Measurements from ENCODE around the gene LRRC75A. TPM values are rescaled to one million over a fixed set of nuclear protein-coding genes. Genes with fewer than 3 reads are reported as not detected.

LRRC75A gene
- total RNA-seq, 1 experiment from 2014 or later: 22.9 TPM

DNA sequence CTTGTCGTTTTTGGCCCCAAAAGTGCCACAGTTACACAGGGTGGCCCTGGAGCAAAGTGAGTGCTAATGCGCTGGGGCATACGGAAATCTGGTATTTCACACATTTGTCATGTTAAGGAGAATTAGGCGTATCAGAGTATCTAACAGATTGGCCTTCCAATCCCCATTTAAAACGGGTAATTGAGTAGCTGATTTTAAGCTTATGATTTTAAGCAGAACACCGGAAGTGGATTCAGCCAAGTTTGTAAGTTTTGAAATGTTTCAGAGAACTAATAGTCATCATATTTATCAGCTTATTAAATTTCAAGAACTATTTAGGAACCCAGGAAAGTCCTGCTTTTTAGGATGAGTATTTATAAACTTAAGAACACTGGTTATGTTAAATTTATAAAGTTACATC, 19.5 kb downstream of the LRRC75A start (continued):
- TF ChIP-seq, protein P1, sequence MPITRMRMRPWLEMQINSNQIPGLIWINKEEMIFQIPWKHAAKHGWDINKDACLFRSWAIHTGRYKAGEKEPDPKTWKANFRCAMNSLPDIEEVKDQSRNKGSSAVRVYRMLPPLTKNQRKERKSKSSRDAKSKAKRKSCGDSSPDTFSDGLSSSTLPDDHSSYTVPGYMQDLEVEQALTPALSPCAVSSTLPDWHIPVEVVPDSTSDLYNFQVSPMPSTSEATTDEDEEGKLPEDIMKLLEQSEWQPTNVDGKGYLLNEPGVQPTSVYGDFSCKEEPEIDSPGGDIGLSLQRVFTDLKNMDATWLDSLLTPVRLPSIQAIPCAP (CRISPR knock-in tag; IDR thresholded peaks at IDR 0.05): no peak
- no peak for TF ChIP-seq ZNF232 (CRISPR knock-in tag; IDR thresholded peaks at IDR 0.05)
- no peak for TF ChIP-seq FOXP1 (CRISPR knock-in tag; IDR thresholded peaks at IDR 0.05; ENCODE audit: borderline replicate concordance)
- no peak for TF ChIP-seq ZNF138 (CRISPR knock-in tag; conservative IDR thresholded peaks at IDR 0.05)
- TF ChIP-seq ELF4 (CRISPR knock-in tag; IDR thresholded peaks at IDR 0.05; ENCODE audit: low read depth): no peak
- TF ChIP-seq, protein P2, sequence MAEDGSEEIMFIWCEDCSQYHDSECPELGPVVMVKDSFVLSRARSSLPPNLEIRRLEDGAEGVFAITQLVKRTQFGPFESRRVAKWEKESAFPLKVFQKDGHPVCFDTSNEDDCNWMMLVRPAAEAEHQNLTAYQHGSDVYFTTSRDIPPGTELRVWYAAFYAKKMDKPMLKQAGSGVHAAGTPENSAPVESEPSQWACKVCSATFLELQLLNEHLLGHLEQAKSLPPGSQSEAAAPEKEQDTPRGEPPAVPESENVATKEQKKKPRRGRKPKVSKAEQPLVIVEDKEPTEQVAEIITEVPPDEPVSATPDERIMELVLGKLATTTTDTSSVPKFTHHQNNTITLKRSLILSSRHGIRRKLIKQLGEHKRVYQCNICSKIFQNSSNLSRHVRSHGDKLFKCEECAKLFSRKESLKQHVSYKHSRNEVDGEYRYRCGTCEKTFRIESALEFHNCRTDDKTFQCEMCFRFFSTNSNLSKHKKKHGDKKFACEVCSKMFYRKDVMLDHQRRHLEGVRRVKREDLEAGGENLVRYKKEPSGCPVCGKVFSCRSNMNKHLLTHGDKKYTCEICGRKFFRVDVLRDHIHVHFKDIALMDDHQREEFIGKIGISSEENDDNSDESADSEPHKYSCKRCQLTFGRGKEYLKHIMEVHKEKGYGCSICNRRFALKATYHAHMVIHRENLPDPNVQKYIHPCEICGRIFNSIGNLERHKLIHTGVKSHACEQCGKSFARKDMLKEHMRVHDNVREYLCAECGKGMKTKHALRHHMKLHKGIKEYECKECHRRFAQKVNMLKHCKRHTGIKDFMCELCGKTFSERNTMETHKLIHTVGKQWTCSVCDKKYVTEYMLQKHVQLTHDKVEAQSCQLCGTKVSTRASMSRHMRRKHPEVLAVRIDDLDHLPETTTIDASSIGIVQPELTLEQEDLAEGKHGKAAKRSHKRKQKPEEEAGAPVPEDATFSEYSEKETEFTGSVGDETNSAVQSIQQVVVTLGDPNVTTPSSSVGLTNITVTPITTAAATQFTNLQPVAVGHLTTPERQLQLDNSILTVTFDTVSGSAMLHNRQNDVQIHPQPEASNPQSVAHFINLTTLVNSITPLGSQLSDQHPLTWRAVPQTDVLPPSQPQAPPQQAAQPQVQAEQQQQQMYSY (CRISPR knock-in tag; IDR thresholded peaks at IDR 0.05): no peak
- TF ChIP-seq ESRRA (CRISPR knock-in tag; IDR thresholded peaks at IDR 0.05; ENCODE audit: borderline replicate concordance): no peak
- TF ChIP-seq, protein P3, sequence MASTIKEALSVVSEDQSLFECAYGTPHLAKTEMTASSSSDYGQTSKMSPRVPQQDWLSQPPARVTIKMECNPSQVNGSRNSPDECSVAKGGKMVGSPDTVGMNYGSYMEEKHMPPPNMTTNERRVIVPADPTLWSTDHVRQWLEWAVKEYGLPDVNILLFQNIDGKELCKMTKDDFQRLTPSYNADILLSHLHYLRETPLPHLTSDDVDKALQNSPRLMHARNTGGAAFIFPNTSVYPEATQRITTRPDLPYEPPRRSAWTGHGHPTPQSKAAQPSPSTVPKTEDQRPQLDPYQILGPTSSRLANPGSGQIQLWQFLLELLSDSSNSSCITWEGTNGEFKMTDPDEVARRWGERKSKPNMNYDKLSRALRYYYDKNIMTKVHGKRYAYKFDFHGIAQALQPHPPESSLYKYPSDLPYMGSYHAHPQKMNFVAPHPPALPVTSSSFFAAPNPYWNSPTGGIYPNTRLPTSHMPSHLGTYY (CRISPR knock-in tag; IDR thresholded peaks at IDR 0.05): no peak
- TF ChIP-seq TCF7 (CRISPR knock-in tag; IDR thresholded peaks at IDR 0.05; ENCODE audit: low read depth): no peak
- TF ChIP-seq, protein P4, sequence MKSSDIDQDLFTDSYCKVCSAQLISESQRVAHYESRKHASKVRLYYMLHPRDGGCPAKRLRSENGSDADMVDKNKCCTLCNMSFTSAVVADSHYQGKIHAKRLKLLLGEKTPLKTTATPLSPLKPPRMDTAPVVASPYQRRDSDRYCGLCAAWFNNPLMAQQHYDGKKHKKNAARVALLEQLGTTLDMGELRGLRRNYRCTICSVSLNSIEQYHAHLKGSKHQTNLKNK (CRISPR knock-in tag; IDR thresholded peaks at IDR 0.05): no peak

DNA sequence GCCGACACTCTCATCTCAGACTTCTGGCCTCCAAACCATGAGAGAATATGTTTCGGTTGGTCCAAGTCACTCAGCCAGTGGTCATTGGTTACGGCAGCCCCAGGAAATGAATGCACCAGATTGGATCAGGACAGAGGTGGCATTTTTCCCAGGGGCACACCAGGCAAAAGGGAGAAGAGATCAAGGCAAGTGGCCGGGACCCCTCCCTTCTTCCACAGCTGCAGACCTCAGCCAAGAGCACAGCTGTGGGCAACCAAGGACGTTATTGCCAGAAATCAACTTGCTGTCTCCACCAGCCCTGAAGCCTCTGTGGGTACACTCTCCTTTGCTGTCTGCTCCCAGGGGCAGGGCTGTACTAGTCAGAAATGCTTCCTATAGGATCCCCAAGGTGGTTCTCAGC, 20.7 kb downstream of the LRRC75A start:
- H3K27me3 Mint-ChIP-seq (ENCODE audit: low read depth): no peaks in the 10 kb centered on the region
- no peaks in the 10 kb centered on the region; the same call in 1 of the 2 replicates for H3K36me3 Mint-ChIP-seq
- H3K9me3 Mint-ChIP-seq: no peaks in the 10 kb centered on the region
- CTCF ChIA-PET: interaction anchor here (0.8 to 1.4 kb wide), 4 partner anchors 13 to 64 kb away, joined by 3 to 5 read pairs (median 4); no protein-coding TSS in a partner anchor
- peaks cover 48% of the 10 kb centered on the region for H3K4me1 Mint-ChIP-seq
- ATAC-seq: no peak
- no peak overlapping the region for H3K4me3 Mint-ChIP-seq
- POLR2A ChIA-PET: no interaction called here
- no peak for DNase-seq (ENCODE audit: low spot score)
- H3K27ac Mint-ChIP-seq: peak overlapping the region; percentile 12; the same call in 1 of the 2 replicates
- TF ChIP-seq FOXJ3 (CRISPR knock-in tag; IDR thresholded peaks at IDR 0.05; ENCODE audit: borderline replicate concordance) (no peak), SMAD3 (CRISPR knock-in tag; IDR thresholded peaks at IDR 0.05; ENCODE audit: borderline replicate concordance) (no peak), TCF7 (CRISPR knock-in tag; IDR thresholded peaks at IDR 0.05; ENCODE audit: low read depth) (no peak), ESRRA (CRISPR knock-in tag; IDR thresholded peaks at IDR 0.05; ENCODE audit: borderline replicate concordance) (no peak)
- TF ChIP-seq, protein P5, sequence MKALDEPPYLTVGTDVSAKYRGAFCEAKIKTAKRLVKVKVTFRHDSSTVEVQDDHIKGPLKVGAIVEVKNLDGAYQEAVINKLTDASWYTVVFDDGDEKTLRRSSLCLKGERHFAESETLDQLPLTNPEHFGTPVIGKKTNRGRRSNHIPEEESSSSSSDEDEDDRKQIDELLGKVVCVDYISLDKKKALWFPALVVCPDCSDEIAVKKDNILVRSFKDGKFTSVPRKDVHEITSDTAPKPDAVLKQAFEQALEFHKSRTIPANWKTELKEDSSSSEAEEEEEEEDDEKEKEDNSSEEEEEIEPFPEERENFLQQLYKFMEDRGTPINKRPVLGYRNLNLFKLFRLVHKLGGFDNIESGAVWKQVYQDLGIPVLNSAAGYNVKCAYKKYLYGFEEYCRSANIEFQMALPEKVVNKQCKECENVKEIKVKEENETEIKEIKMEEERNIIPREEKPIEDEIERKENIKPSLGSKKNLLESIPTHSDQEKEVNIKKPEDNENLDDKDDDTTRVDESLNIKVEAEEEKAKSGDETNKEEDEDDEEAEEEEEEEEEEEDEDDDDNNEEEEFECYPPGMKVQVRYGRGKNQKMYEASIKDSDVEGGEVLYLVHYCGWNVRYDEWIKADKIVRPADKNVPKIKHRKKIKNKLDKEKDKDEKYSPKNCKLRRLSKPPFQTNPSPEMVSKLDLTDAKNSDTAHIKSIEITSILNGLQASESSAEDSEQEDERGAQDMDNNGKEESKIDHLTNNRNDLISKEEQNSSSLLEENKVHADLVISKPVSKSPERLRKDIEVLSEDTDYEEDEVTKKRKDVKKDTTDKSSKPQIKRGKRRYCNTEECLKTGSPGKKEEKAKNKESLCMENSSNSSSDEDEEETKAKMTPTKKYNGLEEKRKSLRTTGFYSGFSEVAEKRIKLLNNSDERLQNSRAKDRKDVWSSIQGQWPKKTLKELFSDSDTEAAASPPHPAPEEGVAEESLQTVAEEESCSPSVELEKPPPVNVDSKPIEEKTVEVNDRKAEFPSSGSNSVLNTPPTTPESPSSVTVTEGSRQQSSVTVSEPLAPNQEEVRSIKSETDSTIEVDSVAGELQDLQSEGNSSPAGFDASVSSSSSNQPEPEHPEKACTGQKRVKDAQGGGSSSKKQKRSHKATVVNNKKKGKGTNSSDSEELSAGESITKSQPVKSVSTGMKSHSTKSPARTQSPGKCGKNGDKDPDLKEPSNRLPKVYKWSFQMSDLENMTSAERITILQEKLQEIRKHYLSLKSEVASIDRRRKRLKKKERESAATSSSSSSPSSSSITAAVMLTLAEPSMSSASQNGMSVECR (CRISPR knock-in tag; IDR thresholded peaks at IDR 0.05; ENCODE audit: borderline replicate concordance): no peak
- TF ChIP-seq, protein P6, sequence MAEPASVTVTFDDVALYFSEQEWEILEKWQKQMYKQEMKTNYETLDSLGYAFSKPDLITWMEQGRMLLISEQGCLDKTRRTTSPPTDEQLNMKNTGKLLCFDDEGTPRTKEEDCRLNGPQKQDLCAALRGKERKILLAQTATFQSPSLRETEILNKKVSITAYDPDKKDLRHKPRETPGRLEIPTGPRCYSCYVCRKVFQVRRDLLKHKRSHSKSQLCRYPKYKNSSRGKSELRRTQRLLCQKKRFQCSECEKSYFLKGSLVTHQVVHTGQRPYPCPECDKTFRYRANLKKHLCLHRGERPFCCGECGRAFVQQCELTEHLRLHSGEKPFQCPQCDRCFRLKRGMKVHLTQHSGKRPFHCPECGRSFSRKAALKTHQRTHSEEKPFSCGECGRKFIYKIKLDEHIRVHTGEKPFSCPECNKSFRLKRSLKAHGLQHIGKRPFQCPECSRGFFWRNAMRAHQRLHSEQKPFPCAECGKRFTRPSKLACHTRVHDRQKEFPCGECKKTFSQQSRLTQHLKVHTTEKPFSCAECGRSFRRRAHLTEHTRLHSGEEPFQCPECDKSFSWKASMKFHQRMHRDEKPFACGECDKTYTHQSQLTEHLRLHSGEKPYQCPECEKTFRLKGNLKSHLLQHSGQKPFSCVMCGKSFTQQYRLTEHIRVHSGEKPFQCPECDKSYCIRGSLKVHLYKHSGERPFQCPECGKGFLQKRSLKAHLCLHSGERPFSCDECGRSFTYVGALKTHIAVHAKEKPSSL (CRISPR knock-in tag; conservative IDR thresholded peaks at IDR 0.05): no peak
- TF ChIP-seq, protein P7, sequence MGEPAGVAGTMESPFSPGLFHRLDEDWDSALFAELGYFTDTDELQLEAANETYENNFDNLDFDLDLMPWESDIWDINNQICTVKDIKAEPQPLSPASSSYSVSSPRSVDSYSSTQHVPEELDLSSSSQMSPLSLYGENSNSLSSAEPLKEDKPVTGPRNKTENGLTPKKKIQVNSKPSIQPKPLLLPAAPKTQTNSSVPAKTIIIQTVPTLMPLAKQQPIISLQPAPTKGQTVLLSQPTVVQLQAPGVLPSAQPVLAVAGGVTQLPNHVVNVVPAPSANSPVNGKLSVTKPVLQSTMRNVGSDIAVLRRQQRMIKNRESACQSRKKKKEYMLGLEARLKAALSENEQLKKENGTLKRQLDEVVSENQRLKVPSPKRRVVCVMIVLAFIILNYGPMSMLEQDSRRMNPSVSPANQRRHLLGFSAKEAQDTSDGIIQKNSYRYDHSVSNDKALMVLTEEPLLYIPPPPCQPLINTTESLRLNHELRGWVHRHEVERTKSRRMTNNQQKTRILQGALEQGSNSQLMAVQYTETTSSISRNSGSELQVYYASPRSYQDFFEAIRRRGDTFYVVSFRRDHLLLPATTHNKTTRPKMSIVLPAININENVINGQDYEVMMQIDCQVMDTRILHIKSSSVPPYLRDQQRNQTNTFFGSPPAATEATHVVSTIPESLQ (CRISPR knock-in tag; IDR thresholded peaks at IDR 0.05): no peak
- TF ChIP-seq, protein P2 (CRISPR knock-in tag; IDR thresholded peaks at IDR 0.05): no peak
